K562 (cell line): Measurements from ENCODE around the gene AIG1.

Experiments used
- EP300 ChIP-seq: IDR thresholded peaks from 2 replicates; pipeline ENCODE4 v1.6.1; 2012; ENCODE audit warnings: low read length, improper control_type of control experiment
- MCM5 ChIP-seq: fragments of 450-650 bp; IDR thresholded peaks from 2 replicates; pipeline ENCODE4 v1.6.1; 2016; ENCODE audit warnings: low read depth
- MYNN ChIP-seq, 2 experiments: sonication (generic); formaldehyde crosslinking in 1 of 2; IDR thresholded peaks; 2 replicates each; pipeline versions ENCODE4 v1.5.0 to v1.6.1; 2016 to 2020; ENCODE audit warnings: antibody characterized with exemption in 1 of 2, missing genetic modification reagents in 1 of 2
- ZBTB26 ChIP-seq: fragments of 450-650 bp; formaldehyde crosslinking; IDR thresholded peaks from 2 replicates; pipeline ENCODE4 v1.4.0; 2022; ENCODE audit warnings: missing genetic modification characterization
- ZNF224 ChIP-seq: sonication (generic); formaldehyde crosslinking; IDR thresholded peaks from 2 replicates; pipeline ENCODE4 v1.8.0; 2022; ENCODE audit warnings: mild to moderate bottlenecking, missing genetic modification reagents
- ZNF785 ChIP-seq: fragments of 250-450 bp; sonication (Bioruptor Pico); IDR thresholded peaks from 2 replicates; pipeline ENCODE4 v1.4.0; 2020; ENCODE audit warnings: mild to moderate bottlenecking
- TF ChIP-seq, protein P1 (sequence below): fragments of 450-650 bp; formaldehyde crosslinking; IDR thresholded peaks from 2 replicates; pipeline ENCODE4 v1.4.0; 2022; ENCODE audit warnings: missing genetic modification characterization

- TF ChIP-seq MYNN (IDR thresholded peaks at IDR 0.05) = no peak
- no peak for TF ChIP-seq MYNN (CRISPR knock-in tag; IDR thresholded peaks at IDR 0.05)
- no peak for TF ChIP-seq ZNF224 (CRISPR knock-in tag)
- TF ChIP-seq EP300 = no peak
- TF ChIP-seq, protein P1, sequence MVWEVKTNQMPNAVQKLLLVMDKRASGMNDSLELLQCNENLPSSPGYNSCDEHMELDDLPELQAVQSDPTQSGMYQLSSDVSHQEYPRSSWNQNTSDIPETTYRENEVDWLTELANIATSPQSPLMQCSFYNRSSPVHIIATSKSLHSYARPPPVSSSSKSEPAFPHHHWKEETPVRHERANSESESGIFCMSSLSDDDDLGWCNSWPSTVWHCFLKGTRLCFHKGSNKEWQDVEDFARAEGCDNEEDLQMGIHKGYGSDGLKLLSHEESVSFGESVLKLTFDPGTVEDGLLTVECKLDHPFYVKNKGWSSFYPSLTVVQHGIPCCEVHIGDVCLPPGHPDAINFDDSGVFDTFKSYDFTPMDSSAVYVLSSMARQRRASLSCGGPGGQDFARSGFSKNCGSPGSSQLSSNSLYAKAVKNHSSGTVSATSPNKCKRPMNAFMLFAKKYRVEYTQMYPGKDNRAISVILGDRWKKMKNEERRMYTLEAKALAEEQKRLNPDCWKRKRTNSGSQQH (CRISPR knock-in tag) = no peak
- TF ChIP-seq ZNF785 (CRISPR knock-in tag) = no peak
- no peak for TF ChIP-seq ZBTB26
- TF ChIP-seq MCM5 = no peak
These were observed 297.0 kb downstream of the AIG1 start for GRCh38 chr6:143357561-143358255.
